CD8-positive, alpha-beta memory T cell (primary cell): ENCODE results near the gene OR51S1. TPM values are rescaled to one million over a fixed set of nuclear protein-coding genes. Genes with fewer than 3 reads are reported as not detected.
"Not testable (repeated sequence)": the region's sequence is repeated elsewhere in the genome, so short reads cannot be mapped to it uniquely, and the experiment has no call there.

Experiments
- CTCF ChIA-PET: fragments of 350-600 bp; sonication (Branson Sonifier 250); formaldehyde crosslinking; loops from one replicate; lab custom pipeline; 2021; ENCODE audit warnings: antibody characterized with exemption; lab: Charles Lee
- POLR2A ChIA-PET: fragments of 350-600 bp; sonication (Branson Sonifier 250); formaldehyde crosslinking; loops from one replicate; lab custom pipeline; 2021; ENCODE audit warnings: antibody characterized with exemption; lab: Charles Lee
- DNase-seq, 5 donors: peaks; one replicate each; pipeline versions ENCODE4 v3.0.0 to v3.0.0-alpha.2; 2020 to 2022; ENCODE audit warnings: mixed read lengths in 1 of 5
- H3K27ac ChIP-seq: one replicate; pipeline ENCODE4 v1.7.0; 2013; ENCODE audit warnings: low read depth, mild to moderate bottlenecking, low read length, moderate library complexity
- H3K27me3 ChIP-seq: 2 replicates; pipeline ENCODE4 v1.7.0; 2013; ENCODE audit warnings: low read length, mild to moderate bottlenecking; ENCODE audit not compliant: insufficient read depth, poor library complexity, severe bottlenecking
- H3K36me3 ChIP-seq: 2 replicates; pipeline ENCODE4 v1.7.0; 2013; ENCODE audit warnings: mild to moderate bottlenecking, low read length, moderate library complexity; ENCODE audit not compliant: insufficient read depth
- H3K4me1 ChIP-seq: 2 replicates; pipeline ENCODE4 v1.7.0; 2013; ENCODE audit warnings: mild to moderate bottlenecking, low read length, moderate library complexity; ENCODE audit not compliant: insufficient read depth
- H3K4me3 ChIP-seq: 2 replicates; pipeline ENCODE4 v1.7.0; 2013; ENCODE audit warnings: mild to moderate bottlenecking, low read length
- H3K9me3 ChIP-seq: 2 replicates; pipeline ENCODE4 v1.7.0; 2013; ENCODE audit warnings: mild to moderate bottlenecking, low read length
- H3K27ac Mint-ChIP-seq, 8 donors: one replicate each; pipeline ENCODE4 v1.8.0; 2020 to 2021; ENCODE audit warnings: mixed read lengths in 8 of 8, mild to moderate bottlenecking in 6 of 8, inconsistent platforms in 3 of 8, moderate library complexity in 3 of 8
- H3K27me3 Mint-ChIP-seq, 2 donors: one replicate each; pipeline ENCODE4 v1.8.0; 2020 to 2021; ENCODE audit warnings: mixed read lengths in 2 of 2, mild to moderate bottlenecking in 1 of 2, moderate library complexity in 1 of 2
- H3K36me3 Mint-ChIP-seq, 3 donors: one replicate each; pipeline ENCODE4 v1.8.0; 2020 to 2021; ENCODE audit warnings: mixed read lengths in 3 of 3, inconsistent platforms in 1 of 3, mild to moderate bottlenecking in 1 of 3
- H3K4me1 Mint-ChIP-seq, 3 donors: one replicate each; pipeline ENCODE4 v1.8.0; 2020 to 2021; ENCODE audit warnings: mixed read lengths in 3 of 3, inconsistent platforms in 1 of 3, mild to moderate bottlenecking in 1 of 3
- H3K4me3 Mint-ChIP-seq, 7 donors: one replicate each; pipeline ENCODE4 v1.8.0; 2020 to 2021; ENCODE audit warnings: mixed read lengths in 7 of 7, mild to moderate bottlenecking in 6 of 7, moderate library complexity in 4 of 7, inconsistent platforms in 2 of 7
- H3K9me3 Mint-ChIP-seq, 5 donors: one replicate each; pipeline ENCODE4 v1.8.0; 2020 to 2022; ENCODE audit warnings: mixed read lengths in 5 of 5, mild to moderate bottlenecking in 3 of 5, moderate library complexity in 2 of 5, inconsistent platforms in 1 of 5
- polyA plus RNA-seq: library from polyadenylated mRNA; unstranded; fragments of 300-500 nt; fragmentation: Illumina TruSeq; gene quantifications from one replicate; pipeline ENCODE4 v1.2.3, GENCODE V29; 2021
- total RNA-seq, 2 experiments: library from RNA; stranded (reverse); gene quantifications; one replicate each; pipeline ENCODE4 v1.2.3, GENCODE V29; 2021

OR51S1 gene
- total and polyA plus RNA-seq, 3 experiments from 2014 or later: not detected

- H3K9me3 Mint-ChIP-seq: peaks cover 0 to 3% (median 0%) of the 10 kb centered on the region in 5 donors
- no peak overlapping the region for H3K4me3 ChIP-seq
- no peaks in the 10 kb centered on the region for H3K4me1 Mint-ChIP-seq
- no peaks in the 10 kb centered on the region for H3K27me3 ChIP-seq
- H3K4me1 ChIP-seq: no peaks in the 10 kb centered on the region
- H3K36me3 Mint-ChIP-seq: peaks cover 0 to 2% (median 0%) of the 10 kb centered on the region in 3 donors
- no peak overlapping the region for H3K27ac ChIP-seq
- H3K27me3 Mint-ChIP-seq: no peaks in the 10 kb centered on the region
- no peaks in the 10 kb centered on the region for H3K9me3 ChIP-seq
- CTCF ChIA-PET: no interaction called here
- no peaks in the 10 kb centered on the region for H3K36me3 ChIP-seq
- DNase-seq: no peak
- H3K4me3 Mint-ChIP-seq: no peak overlapping the region
- no peak overlapping the region for H3K27ac Mint-ChIP-seq
- POLR2A ChIA-PET: no interaction called here
Observed at GRCh38 chr11:4881188-4881587, 32.2 kb upstream of the OR51S1 start.

- Histone ChIP-seq H3K4me1 (no peaks in the 10 kb centered on the region), H3K36me3 (no peaks in the 10 kb centered on the region), H3K9me3 (no peaks in the 10 kb centered on the region), H3K4me3 (no peak overlapping the region), H3K27ac (no peak overlapping the region), H3K27me3 (no peaks in the 10 kb centered on the region)
- H3K4me1 Mint-ChIP-seq: no peaks in the 10 kb centered on the region
- POLR2A ChIA-PET: no interaction called here
- H3K9me3 Mint-ChIP-seq: peaks cover 0 to 6% (median 0%) of the 10 kb centered on the region in 5 donors
- no peak for DNase-seq
- CTCF ChIA-PET: no interaction called here
- no peak overlapping the region for H3K27ac Mint-ChIP-seq
- H3K36me3 Mint-ChIP-seq: no peaks in the 10 kb centered on the region
- no peak overlapping the region for H3K4me3 Mint-ChIP-seq
- peaks cover 2 to 4% of the 10 kb centered on the region in 2 donors for H3K27me3 Mint-ChIP-seq
Observed at GRCh38 chr11:4865855-4866254, 16.8 kb upstream of the OR51S1 start.

- no peak for DNase-seq
- Histone ChIP-seq H3K4me1 (no peaks in the 10 kb centered on the region), H3K27me3 (no peaks in the 10 kb centered on the region), H3K27ac (no peak overlapping the region), H3K9me3 (no peaks in the 10 kb centered on the region), H3K4me3 (no peak overlapping the region), H3K36me3 (no peaks in the 10 kb centered on the region)
- POLR2A ChIA-PET: no interaction called here
- Mint-ChIP-seq H3K4me1 (no peaks in the 10 kb centered on the region), H3K27ac (no peak overlapping the region), H3K36me3 (no peaks in the 10 kb centered on the region), H3K27me3 (peaks cover 0 to 4% of the 10 kb centered on the region in 2 donors), H3K4me3 (no peak overlapping the region), H3K9me3 (peaks cover 0 to 6% (median 0%) of the 10 kb centered on the region in 5 donors)
- CTCF ChIA-PET: no interaction called here
Observed at GRCh38 chr11:4863876-4864275, 14.9 kb upstream of the OR51S1 start.

GRCh38 chr11:4862447-4863236, 13.6 kb upstream of the OR51S1 start:
- no peaks in the 10 kb centered on the region for H3K27me3 ChIP-seq
- Mint-ChIP-seq H3K27ac (no peak overlapping the region), H3K36me3 (no peaks in the 10 kb centered on the region), H3K4me3 (no peak overlapping the region), H3K9me3 (peaks cover 0 to 2% (median 0%) of the 10 kb centered on the region in 5 donors), H3K27me3 (peaks cover 0 to 4% of the 10 kb centered on the region in 2 donors), H3K4me1 (no peaks in the 10 kb centered on the region)
- no peak overlapping the region for H3K4me3 ChIP-seq
- no peaks in the 10 kb centered on the region for H3K36me3 ChIP-seq
- no peaks in the 10 kb centered on the region for H3K9me3 ChIP-seq
- CTCF ChIA-PET: no interaction called here
- no peaks in the 10 kb centered on the region for H3K4me1 ChIP-seq
- no peak overlapping the region for H3K27ac ChIP-seq
- POLR2A ChIA-PET: no interaction called here
- no peak for DNase-seq

- H3K9me3 Mint-ChIP-seq, H3K27ac Mint-ChIP-seq, H3K4me1 Mint-ChIP-seq, H3K4me3 Mint-ChIP-seq, DNase-seq, H3K36me3 Mint-ChIP-seq, CTCF ChIA-PET, H3K4me1 ChIP-seq, H3K9me3 ChIP-seq, H3K27me3 Mint-ChIP-seq, H3K27ac ChIP-seq, H3K27me3 ChIP-seq, H3K4me3 ChIP-seq, H3K36me3 ChIP-seq, POLR2A ChIA-PET: not testable (repeated sequence)
Observed at GRCh38 chr11:4854286-4854685, 5.3 kb upstream of the OR51S1 start.

- no peak for DNase-seq
- Mint-ChIP-seq H3K4me3 (no peak overlapping the region), H3K4me1 (no peaks in the 10 kb centered on the region), H3K36me3 (no peaks in the 10 kb centered on the region), H3K27ac (no peak overlapping the region), H3K9me3 (peaks cover 0 to 4% (median 2%) of the 10 kb centered on the region in 5 donors), H3K27me3 (peaks cover 1 to 13% of the 10 kb centered on the region in 2 donors)
- POLR2A ChIA-PET: no interaction called here
- CTCF ChIA-PET: no interaction called here
- no peak overlapping the region for H3K27ac ChIP-seq
- no peaks in the 10 kb centered on the region for H3K9me3 ChIP-seq
- H3K27me3 ChIP-seq: no peaks in the 10 kb centered on the region
- no peaks in the 10 kb centered on the region for H3K4me1 ChIP-seq
- H3K4me3 ChIP-seq: no peak overlapping the region
- H3K36me3 ChIP-seq: no peaks in the 10 kb centered on the region
Observed at GRCh38 chr11:4851033-4851432, 2.0 kb upstream of the OR51S1 start.

GRCh38 chr11:4839851-4840549, 9.0 kb downstream of the OR51S1 start:
- Histone ChIP-seq H3K27ac (no peak overlapping the region), H3K4me1 (no peaks in the 10 kb centered on the region), H3K36me3 (no peaks in the 10 kb centered on the region), H3K9me3 (no peaks in the 10 kb centered on the region), H3K4me3 (no peak overlapping the region), H3K27me3 (peaks cover 4% of the 10 kb centered on the region)
- Mint-ChIP-seq H3K36me3 (no peaks in the 10 kb centered on the region), H3K4me1 (no peaks in the 10 kb centered on the region), H3K9me3 (peaks cover 0 to 2% (median 0%) of the 10 kb centered on the region in 5 donors), H3K27me3 (peaks cover 0 to 3% of the 10 kb centered on the region in 2 donors), H3K27ac (no peak overlapping the region), H3K4me3 (no peak overlapping the region)
- ChIA-PET POLR2A (no interaction called here), CTCF (no interaction called here)
- DNase-seq: no peak

- Histone ChIP-seq H3K27me3 (peaks cover 4% of the 10 kb centered on the region), H3K4me3 (no peak overlapping the region), H3K36me3 (no peaks in the 10 kb centered on the region), H3K4me1 (no peaks in the 10 kb centered on the region), H3K27ac (no peak overlapping the region), H3K9me3 (no peaks in the 10 kb centered on the region)
- Mint-ChIP-seq H3K27ac (no peak overlapping the region), H3K4me3 (no peak overlapping the region), H3K27me3 (peaks cover 0 to 3% of the 10 kb centered on the region in 2 donors), H3K4me1 (no peaks in the 10 kb centered on the region), H3K9me3 (peaks cover 0 to 2% (median 0%) of the 10 kb centered on the region in 5 donors), H3K36me3 (no peaks in the 10 kb centered on the region)
- ChIA-PET POLR2A (no interaction called here), CTCF (no interaction called here)
- DNase-seq: no peak
Observed at GRCh38 chr11:4830909-4831308, 18.1 kb downstream of the OR51S1 start.
